DND-41 (cell line): ENCODE measurements around the gene CCNYL1.

ENCODE experiments used
- ATAC-seq: fragments of 200-7000 bp; cut with Tn5 transposase; 3 replicates; pipeline ENCODE4 v1.9.1; 2021; ENCODE audit warnings: low read depth; ENCODE audit not compliant: insufficient read depth
- DNase-seq: peaks from one replicate; pipeline ENCODE4 v3.0.0-alpha.2; 2020
- H2AFZ ChIP-seq: 2 replicates; pipeline ENCODE4 v1.6.0; 2012; ENCODE audit warnings: low read depth, low read length
- H3K27ac ChIP-seq: 2 replicates; pipeline ENCODE4 v1.5.1; 2012; ENCODE audit warnings: low read length, inconsistent platforms
- H3K27me3 ChIP-seq: fragments of 200-600 bp; sonication (generic); 2 replicates; pipeline ENCODE4 v1.6.0; 2012; ENCODE audit warnings: low read length, mild to moderate bottlenecking, inconsistent platforms; ENCODE audit not compliant: insufficient read depth, poor library complexity
- H3K36me3 ChIP-seq: 2 replicates; pipeline ENCODE4 v1.5.1; 2012; ENCODE audit warnings: low read length, inconsistent platforms; ENCODE audit not compliant: insufficient read depth
- H3K4me1 ChIP-seq: 2 replicates; pipeline ENCODE4 v1.5.1; 2012; ENCODE audit warnings: mild to moderate bottlenecking, low read length; ENCODE audit not compliant: insufficient read depth
- H3K4me2 ChIP-seq: 2 replicates; pipeline ENCODE4 v1.6.0; 2012; ENCODE audit warnings: mild to moderate bottlenecking, moderate library complexity, low read length, inconsistent platforms; ENCODE audit not compliant: insufficient read depth
- H3K4me3 ChIP-seq, 2 experiments: fragments of 200-600 bp in 1 of 2; shearing (Covaris generic) in 1 of 2; 2 replicates each; pipeline ENCODE4 v1.5.1; 2012 to 2016; ENCODE audit warnings: inconsistent platforms in 2 of 2, low read length in 2 of 2, mild to moderate bottlenecking in 2 of 2, low read depth in 1 of 2, moderate library complexity in 1 of 2
- H3K79me2 ChIP-seq: 2 replicates; pipeline ENCODE4 v1.6.0; 2012; ENCODE audit warnings: low read length, inconsistent platforms; ENCODE audit not compliant: insufficient read depth
- H3K9ac ChIP-seq: 2 replicates; pipeline ENCODE4 v1.6.0; 2012; ENCODE audit warnings: low read depth, mild to moderate bottlenecking, inconsistent platforms, low read length, moderate library complexity
- H3K9me3 ChIP-seq: 2 replicates; pipeline ENCODE4 v1.5.1; 2012; ENCODE audit warnings: low read length, moderate library complexity, mild to moderate bottlenecking, inconsistent platforms; ENCODE audit not compliant: insufficient read depth, severe bottlenecking
- H4K20me1 ChIP-seq: 2 replicates; pipeline ENCODE4 v1.6.0; 2012; ENCODE audit warnings: low read length; ENCODE audit not compliant: insufficient read depth
- EZH2 ChIP-seq: IDR thresholded peaks from 3 replicates; pipeline ENCODE4 v1.6.1; 2012; ENCODE audit warnings: borderline replicate concordance, low read depth, mild to moderate bottlenecking, moderate library complexity, low read length, inconsistent platforms; ENCODE audit not compliant: severe bottlenecking
- TF ChIP-seq, protein P1 (sequence below): IDR thresholded peaks from 2 replicates; pipeline ENCODE4 v1.5.1; 2012; ENCODE audit warnings: borderline replicate concordance, low read length, moderate library complexity, mild to moderate bottlenecking; ENCODE audit not compliant: poor library complexity, severe bottlenecking; ENCODE audit errors: extremely low read depth

Gene CCNYL1

DNA sequence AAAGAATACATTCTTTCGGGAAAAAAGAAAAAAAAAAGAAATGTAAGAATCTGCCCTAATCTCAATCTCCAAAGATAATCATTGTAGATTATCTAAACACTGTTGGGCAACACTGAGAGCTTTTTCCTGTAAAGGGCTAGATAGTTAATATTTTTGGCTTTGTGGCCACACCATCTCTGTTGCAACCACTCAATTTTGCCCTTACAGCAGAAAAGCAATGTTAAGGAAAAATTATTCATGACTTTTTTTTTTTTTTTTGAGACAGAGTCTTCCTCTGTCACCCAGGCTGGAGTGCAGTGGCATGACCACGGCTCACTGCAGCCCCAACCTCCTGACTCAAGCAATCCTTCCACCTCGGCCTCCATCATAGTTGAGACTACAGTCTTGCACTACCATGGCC lies 75.6 kb downstream of the CCNYL1 start:
- Histone ChIP-seq H3K79me2 (no peaks in the 10 kb centered on the region), H3K4me2 (no peak overlapping the region), H3K27ac (no peak overlapping the region), H2AFZ (no peak overlapping the region), H3K36me3 (no peaks in the 10 kb centered on the region), H3K9me3 (no peaks in the 10 kb centered on the region), H3K4me3 (no peak overlapping the region), H3K4me1 (no peaks in the 10 kb centered on the region), H4K20me1 (no peaks in the 10 kb centered on the region), H3K9ac (no peak overlapping the region), H3K27me3 (no peaks in the 10 kb centered on the region)
- DNase-seq (no peak), ATAC-seq (no peak)
- no peak for TF ChIP-seq EZH2
- TF ChIP-seq, protein P1, sequence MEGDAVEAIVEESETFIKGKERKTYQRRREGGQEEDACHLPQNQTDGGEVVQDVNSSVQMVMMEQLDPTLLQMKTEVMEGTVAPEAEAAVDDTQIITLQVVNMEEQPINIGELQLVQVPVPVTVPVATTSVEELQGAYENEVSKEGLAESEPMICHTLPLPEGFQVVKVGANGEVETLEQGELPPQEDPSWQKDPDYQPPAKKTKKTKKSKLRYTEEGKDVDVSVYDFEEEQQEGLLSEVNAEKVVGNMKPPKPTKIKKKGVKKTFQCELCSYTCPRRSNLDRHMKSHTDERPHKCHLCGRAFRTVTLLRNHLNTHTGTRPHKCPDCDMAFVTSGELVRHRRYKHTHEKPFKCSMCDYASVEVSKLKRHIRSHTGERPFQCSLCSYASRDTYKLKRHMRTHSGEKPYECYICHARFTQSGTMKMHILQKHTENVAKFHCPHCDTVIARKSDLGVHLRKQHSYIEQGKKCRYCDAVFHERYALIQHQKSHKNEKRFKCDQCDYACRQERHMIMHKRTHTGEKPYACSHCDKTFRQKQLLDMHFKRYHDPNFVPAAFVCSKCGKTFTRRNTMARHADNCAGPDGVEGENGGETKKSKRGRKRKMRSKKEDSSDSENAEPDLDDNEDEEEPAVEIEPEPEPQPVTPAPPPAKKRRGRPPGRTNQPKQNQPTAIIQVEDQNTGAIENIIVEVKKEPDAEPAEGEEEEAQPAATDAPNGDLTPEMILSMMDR: no peak

DNA sequence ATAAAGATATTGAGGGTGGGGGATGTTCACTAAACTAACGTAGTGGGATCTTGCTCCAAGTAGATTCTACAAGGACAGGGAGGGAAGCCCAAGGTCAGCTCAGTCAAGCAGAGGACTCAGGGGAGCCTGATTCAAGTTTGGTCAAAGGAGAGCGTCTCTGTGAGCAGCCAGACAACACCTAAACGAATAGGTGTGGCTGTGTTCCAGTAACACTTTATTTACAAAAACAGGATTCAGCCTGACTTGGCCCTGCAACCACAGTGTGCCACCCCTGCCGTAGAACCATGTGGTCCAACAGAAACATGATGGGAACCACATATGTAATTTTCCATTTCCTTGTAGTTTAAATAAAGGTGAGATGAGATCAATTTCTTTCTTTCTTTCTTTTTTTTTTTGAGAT lies 76.4 kb downstream of the CCNYL1 start:
- Histone ChIP-seq H2AFZ (no peak overlapping the region), H3K27ac (no peak overlapping the region), H3K36me3 (no peaks in the 10 kb centered on the region), H4K20me1 (no peaks in the 10 kb centered on the region), H3K27me3 (no peaks in the 10 kb centered on the region), H3K4me3 (no peak overlapping the region), H3K9me3 (no peaks in the 10 kb centered on the region), H3K79me2 (no peaks in the 10 kb centered on the region), H3K4me2 (no peak overlapping the region), H3K4me1 (peaks cover 5% of the 10 kb centered on the region; the same call in 1 of the 2 replicates), H3K9ac (no peak overlapping the region)
- DNase-seq: no peak
- no peak for TF ChIP-seq EZH2
- TF ChIP-seq, protein P1: no peak
- no peak for ATAC-seq

DNA sequence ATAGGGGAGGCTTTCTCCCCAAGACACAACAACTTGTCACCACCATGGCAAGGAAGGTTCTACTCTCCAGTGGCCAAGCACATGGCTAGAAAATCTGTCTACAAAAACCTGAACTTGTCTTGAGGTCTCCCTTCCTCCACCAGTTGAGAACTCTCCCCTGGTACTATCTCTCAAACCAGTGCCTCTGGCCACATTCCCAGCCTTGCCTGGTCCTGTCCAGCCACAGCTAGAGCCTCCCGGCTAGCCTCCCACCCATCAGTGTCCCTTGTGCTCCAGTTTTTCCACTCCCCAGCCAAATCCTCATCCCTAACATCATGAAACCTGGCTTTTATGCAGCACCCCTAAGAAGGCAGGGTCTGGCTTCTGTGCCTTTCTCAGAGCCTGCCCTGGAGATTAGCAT lies 79.5 kb downstream of the CCNYL1 start:
- no peaks in the 10 kb centered on the region for H3K79me2 ChIP-seq
- no peaks in the 10 kb centered on the region for H3K9me3 ChIP-seq
- no peak overlapping the region for H3K9ac ChIP-seq
- H3K36me3 ChIP-seq: no peaks in the 10 kb centered on the region
- H2AFZ ChIP-seq: no peak overlapping the region
- H3K27ac ChIP-seq: no peak overlapping the region
- no peak overlapping the region for H3K4me2 ChIP-seq
- TF ChIP-seq, protein P1: no peak
- TF ChIP-seq EZH2: no peak
- no peaks in the 10 kb centered on the region for H4K20me1 ChIP-seq
- H3K4me1 ChIP-seq: peaks cover 5% of the 10 kb centered on the region; the same call in 1 of the 2 replicates
- no peak for DNase-seq
- no peak overlapping the region for H3K4me3 ChIP-seq
- H3K27me3 ChIP-seq: no peaks in the 10 kb centered on the region
- no peak for ATAC-seq
